ENCODE results near the gene KRTAP10-9. TPM values are rescaled to one million over a fixed set of nuclear protein-coding genes. Genes with fewer than 3 reads are reported as not detected.

KRTAP10-9 gene
- total RNA-seq, 2 experiments from 2014 or later = not detected

Other genes with a start within 250 kb of the KRTAP10-9 start
- 1 to 10 TPM; 5.0 to 5.1 TPM for gene LRRC3, start 171.6 kb upstream of the KRTAP10-9 start, total RNA-seq
- not detected for gene KRTAP10-1, start 86.9 kb upstream of the KRTAP10-9 start, total RNA-seq
- gene KRTAP10-2, start 75.6 kb upstream of the KRTAP10-9 start, total RNA-seq = not detected
- gene KRTAP10-3, start 68.3 kb upstream of the KRTAP10-9 start, total RNA-seq = not detected
- not detected for gene KRTAP10-4, start 53.4 kb upstream of the KRTAP10-9 start, total RNA-seq
- not detected for gene KRTAP10-5, start 46.5 kb upstream of the KRTAP10-9 start, total RNA-seq
- gene KRTAP10-6, start 34.6 kb upstream of the KRTAP10-9 start, total RNA-seq = not detected
- not detected for gene KRTAP10-7, start 26.5 kb upstream of the KRTAP10-9 start, total RNA-seq
- not detected for gene KRTAP10-8, start 15.0 kb upstream of the KRTAP10-9 start, total RNA-seq
- gene KRTAP10-10, start 10.3 kb downstream of the KRTAP10-9 start, total RNA-seq = not detected
- not detected for gene KRTAP10-11, start 19.3 kb downstream of the KRTAP10-9 start, total RNA-seq
- gene KRTAP12-4, start 27.6 kb downstream of the KRTAP10-9 start, total RNA-seq = not detected
- gene KRTAP12-3, start 30.8 kb downstream of the KRTAP10-9 start, total RNA-seq = not detected
- gene KRTAP12-2, start 39.8 kb downstream of the KRTAP10-9 start, total RNA-seq = not detected
- not detected for gene KRTAP12-1, start 55.1 kb downstream of the KRTAP10-9 start, total RNA-seq
- gene KRTAP10-12, start 70.1 kb downstream of the KRTAP10-9 start, total RNA-seq = not detected
- not detected for gene TSPEAR, start 84.5 kb downstream of the KRTAP10-9 start, total RNA-seq
- 100 to 1,000 TPM in 1 of 2 experiments, 10 to 100 TPM in 1; 95.8 to 103 TPM for gene UBE2G2, start 174.7 kb downstream of the KRTAP10-9 start, total RNA-seq
- 10 to 100 TPM; 91.1 to 97.9 TPM for gene SUMO3, start 191.0 kb downstream of the KRTAP10-9 start, total RNA-seq
- gene PTTG1IP, start 246.6 kb downstream of the KRTAP10-9 start, total RNA-seq = 10 to 100 TPM; 70.2 to 79.9 TPM

All from activated CD4-positive, alpha-beta T cell treated with anti-CD3 and anti-CD28 coated beads, Interleukin-2, amount 10 ng/mL, durations not matched to agents 7 days and 5 days (primary cell).